Esophagus muscularis mucosa (tissue), 4 donors: ENCODE measurements around the gene RUNX1. TPM values are rescaled to one million over a fixed set of nuclear protein-coding genes. Genes with fewer than 3 reads are reported as not detected.

Source experiments
- DNase-seq: peaks from one replicate; pipeline ENCODE4 v3.0.0-alpha.2; 2017; ENCODE audit errors: extremely low spot score
- H3K27ac ChIP-seq, 4 donors: fragments of 200-600 bp; sonication (generic); replicated peaks in 1 of 4; 1 replicate in 3 of 4; 2 replicates in 1 of 4; pipeline ENCODE4 v1.5.1; 2016 to 2019; ENCODE audit warnings: mild to moderate bottlenecking in 1 of 4
- H3K27me3 ChIP-seq, 4 donors: fragments of 200-600 bp; sonication (generic); one replicate each; pipeline versions ENCODE4 v1.5.1 to v1.6.0; 2016 to 2019
- H3K36me3 ChIP-seq, 4 donors: fragments of 200-600 bp; sonication (generic); one replicate each; pipeline ENCODE4 v1.5.1; 2016 to 2019
- H3K4me1 ChIP-seq, 4 donors: fragments of 200-600 bp; sonication (generic); one replicate each; pipeline ENCODE4 v1.5.1; 2016 to 2019
- H3K4me3 ChIP-seq, 4 donors: fragments of 200-600 bp; sonication (generic); 1 replicate in 2 of 4; 2 replicates in 2 of 4; pipeline ENCODE4 v1.5.1; 2016 to 2019; ENCODE audit warnings: mild to moderate bottlenecking in 4 of 4, moderate library complexity in 1 of 4
- H3K9me3 ChIP-seq, 4 donors: fragments of 200-600 bp; sonication (generic); 1 replicate in 3 of 4; 2 replicates in 1 of 4; pipeline ENCODE4 v1.5.1; 2016 to 2019
- CTCF ChIP-seq, 3 experiments: fragments of 200-600 bp in 2 of 3; fragments of 450-650 bp in 1 of 3; sonication (generic) in 2 of 3; IDR thresholded peaks; one replicate each; pipeline ENCODE4 v1.5.1; 2017 to 2019; ENCODE audit warnings: antibody characterized with exemption in 3 of 3, mild to moderate bottlenecking in 2 of 3, moderate library complexity in 1 of 3
- EP300 ChIP-seq: sonication (generic); formaldehyde crosslinking; IDR thresholded peaks from one replicate; pipeline ENCODE4 v1.6.1; 2017; ENCODE audit warnings: antibody characterized with exemption
- POLR2A ChIP-seq: fragments of 450-650 bp; IDR thresholded peaks from one replicate; pipeline ENCODE4 v1.6.1; 2017; ENCODE audit warnings: antibody characterized with exemption, moderate library complexity, mild to moderate bottlenecking, low read depth
- POLR2AphosphoS5 ChIP-seq, 2 donors: sonication (generic); formaldehyde crosslinking; IDR thresholded peaks; one replicate each; pipeline ENCODE4 v1.6.1; 2017; ENCODE audit warnings: antibody characterized with exemption in 2 of 2
- WGBS: methylation state at CpG from one replicate; pipeline ENCODE4 v1.1.5; 2018; 5-methylcytosine and 5-hydroxymethylcytosine counted together
- intact Hi-C: fragments of 100-400 bp; cut with DNase I; formaldehyde crosslinking; loops from one replicate; pipeline ENCODE4 v1.15.1; 2023
- total RNA-seq, 4 donors: library from RNA; depleted of rRNA; stranded (reverse); fragments of >200 nt; gene quantifications; one replicate each; pipeline versions ENCODE4 v1.1.0 to v1.2.1, GENCODE V29; 2016

RUNX1 gene
- total RNA-seq, 4 donors from 2014 or later = 3.7 to 10.9 (median 5.6) TPM

GRCh38 chr21:34988625-34989024 is 60.5 kb downstream of the RUNX1 start:
- no peak for DNase-seq
- no peak for TF ChIP-seq POLR2A
- intact Hi-C loops = no loop called here
- H3K27me3 ChIP-seq = peaks cover 0 to 4% (median 0%) of the 10 kb centered on the region in 4 donors
- no peaks in the 10 kb centered on the region for H3K36me3 ChIP-seq
- H3K4me1 ChIP-seq = peaks cover 0 to 8% (median 3%) of the 10 kb centered on the region in 4 donors
- WGBS = 93% methylated on average over 2 of the region's 2 CpGs
- no peak overlapping the region for H3K27ac ChIP-seq
- no peaks in the 10 kb centered on the region for H3K9me3 ChIP-seq
- no peak overlapping the region for H3K4me3 ChIP-seq

- H3K4me3 ChIP-seq = no peak overlapping the region
- H3K27ac ChIP-seq = no peak overlapping the region
- no peak for TF ChIP-seq POLR2A
- H3K9me3 ChIP-seq = no peaks in the 10 kb centered on the region
- H3K27me3 ChIP-seq = peaks cover 0 to 4% (median 0%) of the 10 kb centered on the region in 4 donors
- no peak for DNase-seq
- 86% methylated on average over 3 of the region's 8 CpGs for WGBS
- peaks cover 0 to 8% (median 3%) of the 10 kb centered on the region in 4 donors for H3K4me1 ChIP-seq
- no peaks in the 10 kb centered on the region for H3K36me3 ChIP-seq
- intact Hi-C loops = no loop called here
Observed at GRCh38 chr21:34988139-34988538, 61.0 kb downstream of the RUNX1 start.

- intact Hi-C loops = no loop called here
- Histone ChIP-seq H3K9me3 (no peaks in the 10 kb centered on the region), H3K36me3 (no peaks in the 10 kb centered on the region), H3K27ac (no peak overlapping the region), H3K4me3 (peak overlapping the region in 1 of 4 donors; percentile 13), H3K27me3 (peaks cover 0 to 4% (median 0%) of the 10 kb centered on the region in 4 donors), H3K4me1 (peaks cover 0 to 8% (median 3%) of the 10 kb centered on the region in 4 donors)
- WGBS = 51% methylated on average over 5 of the region's 5 CpGs
- TF ChIP-seq POLR2AphosphoS5 (IDR thresholded peaks at IDR 0.05) (no peak), EP300 (no peak), CTCF (IDR thresholded peaks at IDR 0.05) (no peak), POLR2A (no peak)
- DNase-seq = no peak
Observed at GRCh38 chr21:34987501-34988072, 61.5 kb downstream of the RUNX1 start.

- TF ChIP-seq EP300 (no peak), POLR2AphosphoS5 (IDR thresholded peaks at IDR 0.05) (no peak), POLR2A (no peak), CTCF (IDR thresholded peaks at IDR 0.05) (no peak)
- H3K27me3 ChIP-seq = peaks cover 0 to 4% (median 0%) of the 10 kb centered on the region in 4 donors
- H3K27ac ChIP-seq = no peak overlapping the region
- H3K4me3 ChIP-seq = peak overlapping the region in 1 of 4 donors; percentile 13
- WGBS = 54% methylated on average over 16 of the region's 16 CpGs
- intact Hi-C loops = no loop called here
- no peaks in the 10 kb centered on the region for H3K36me3 ChIP-seq
- H3K9me3 ChIP-seq = no peaks in the 10 kb centered on the region
- DNase-seq = no peak
- peaks cover 0 to 8% (median 3%) of the 10 kb centered on the region in 4 donors for H3K4me1 ChIP-seq
Observed at GRCh38 chr21:34986561-34987500, 62.3 kb downstream of the RUNX1 start.

GRCh38 chr21:34984356-34985058 is 64.6 kb downstream of the RUNX1 start:
- TF ChIP-seq POLR2AphosphoS5 (IDR thresholded peaks at IDR 0.05) (no peak), EP300 (no peak), POLR2A (no peak)
- Histone ChIP-seq H3K4me1 (peaks cover 0 to 8% (median 3%) of the 10 kb centered on the region in 4 donors), H3K36me3 (no peaks in the 10 kb centered on the region), H3K4me3 (no peak overlapping the region), H3K27ac (no peak overlapping the region), H3K27me3 (peaks cover 0 to 4% (median 0%) of the 10 kb centered on the region in 4 donors), H3K9me3 (no peaks in the 10 kb centered on the region)
- DNase-seq = no peak
- 71% methylated on average over 3 of the region's 3 CpGs for WGBS
- intact Hi-C loops = no loop called here

GRCh38 chr21:34983680-34984086 is 65.4 kb downstream of the RUNX1 start:
- intact Hi-C loops = no loop called here
- DNase-seq = no peak
- H3K4me3 ChIP-seq = no peak overlapping the region
- no peak overlapping the region for H3K27ac ChIP-seq
- peaks cover 0 to 8% (median 3%) of the 10 kb centered on the region in 4 donors for H3K4me1 ChIP-seq
- peaks cover 0 to 9% (median 0%) of the 10 kb centered on the region in 4 donors for H3K27me3 ChIP-seq
- no peaks in the 10 kb centered on the region for H3K36me3 ChIP-seq
- H3K9me3 ChIP-seq = no peaks in the 10 kb centered on the region
- TF ChIP-seq POLR2AphosphoS5 (IDR thresholded peaks at IDR 0.05) = no peak
